Ishikawa (cell line): ENCODE results near the gene SLC17A8.

Experiments
- CEBPB ChIP-seq: IDR thresholded peaks from 2 replicates; pipeline ENCODE4 v1.6.1; 2012
- CREB1 ChIP-seq: IDR thresholded peaks from 2 replicates; pipeline ENCODE4 v1.6.1; 2012; ENCODE audit warnings: low read depth
- EGR1 ChIP-seq: IDR thresholded peaks from 2 replicates; pipeline ENCODE4 v1.6.1; 2012
- EP300 ChIP-seq: IDR thresholded peaks from 2 replicates; pipeline ENCODE4 v1.6.1; 2012; ENCODE audit warnings: borderline replicate concordance
- FOXM1 ChIP-seq: IDR thresholded peaks from 2 replicates; pipeline ENCODE4 v1.6.1; 2012; ENCODE audit warnings: low read depth, borderline replicate concordance
- NFIC ChIP-seq: IDR thresholded peaks from 2 replicates; pipeline ENCODE4 v1.6.1; 2012
- RAD21 ChIP-seq: IDR thresholded peaks from 2 replicates; pipeline ENCODE4 v1.6.1; 2012; ENCODE audit warnings: low read depth
- TAF1 ChIP-seq: IDR thresholded peaks from 2 replicates; pipeline ENCODE4 v1.6.1; 2012; ENCODE audit warnings: low read depth, mild to moderate bottlenecking
- TCF12 ChIP-seq: IDR thresholded peaks from 2 replicates; pipeline ENCODE4 v1.6.1; 2012; ENCODE audit warnings: low read depth
- TEAD4 ChIP-seq: IDR thresholded peaks from 2 replicates; pipeline ENCODE4 v1.6.1; 2012
- YY1 ChIP-seq: IDR thresholded peaks from 2 replicates; pipeline ENCODE4 v1.6.1; 2012; ENCODE audit warnings: low read depth
- ZBTB7A ChIP-seq: IDR thresholded peaks from 2 replicates; pipeline ENCODE4 v1.6.1; 2012; ENCODE audit warnings: low read depth
- TF ChIP-seq, protein P1 (sequence below): IDR thresholded peaks from 2 replicates; pipeline ENCODE4 v1.6.1; 2012
- TF ChIP-seq, protein P2 (sequence below): IDR thresholded peaks from 2 replicates; pipeline ENCODE4 v1.6.1; 2012
- TF ChIP-seq, protein P3 (sequence below): IDR thresholded peaks from 2 replicates; pipeline ENCODE4 v1.6.1; 2012; ENCODE audit warnings: low read depth, mild to moderate bottlenecking

SLC17A8 gene

DNA sequence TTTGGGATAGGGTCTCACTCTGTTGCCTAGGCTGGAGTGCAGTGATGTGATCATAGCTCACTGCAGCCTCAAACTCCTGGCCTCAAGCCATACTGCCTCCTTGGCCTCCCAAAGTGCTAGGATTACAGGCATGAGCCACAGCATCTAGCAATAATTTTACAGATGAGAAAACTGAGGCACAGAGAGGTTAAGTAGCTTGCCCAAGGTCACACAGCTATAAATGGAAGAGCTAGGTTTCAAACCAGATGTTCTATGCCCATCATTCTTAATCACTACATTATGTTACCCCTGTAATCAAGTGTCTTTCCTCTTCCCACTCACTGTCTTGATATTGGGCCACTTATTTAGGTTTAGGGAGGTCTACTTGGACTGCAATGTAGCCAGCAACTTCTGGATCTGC lies 3.6 kb downstream of the SLC17A8 start:
- TF ChIP-seq EGR1 (no peak), TAF1 (no peak), ZBTB7A (no peak), CREB1 (no peak), RAD21 (no peak), FOXM1 (no peak), EP300 (no peak), TCF12 (no peak), CEBPB (no peak), TEAD4 (no peak)
- TF ChIP-seq, protein P1, sequence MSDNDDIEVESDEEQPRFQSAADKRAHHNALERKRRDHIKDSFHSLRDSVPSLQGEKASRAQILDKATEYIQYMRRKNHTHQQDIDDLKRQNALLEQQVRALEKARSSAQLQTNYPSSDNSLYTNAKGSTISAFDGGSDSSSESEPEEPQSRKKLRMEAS, result no peak
- TF ChIP-seq, protein P2, sequence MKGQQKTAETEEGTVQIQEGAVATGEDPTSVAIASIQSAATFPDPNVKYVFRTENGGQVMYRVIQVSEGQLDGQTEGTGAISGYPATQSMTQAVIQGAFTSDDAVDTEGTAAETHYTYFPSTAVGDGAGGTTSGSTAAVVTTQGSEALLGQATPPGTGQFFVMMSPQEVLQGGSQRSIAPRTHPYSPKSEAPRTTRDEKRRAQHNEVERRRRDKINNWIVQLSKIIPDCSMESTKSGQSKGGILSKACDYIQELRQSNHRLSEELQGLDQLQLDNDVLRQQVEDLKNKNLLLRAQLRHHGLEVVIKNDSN, result no peak
- TF ChIP-seq, protein P3, sequence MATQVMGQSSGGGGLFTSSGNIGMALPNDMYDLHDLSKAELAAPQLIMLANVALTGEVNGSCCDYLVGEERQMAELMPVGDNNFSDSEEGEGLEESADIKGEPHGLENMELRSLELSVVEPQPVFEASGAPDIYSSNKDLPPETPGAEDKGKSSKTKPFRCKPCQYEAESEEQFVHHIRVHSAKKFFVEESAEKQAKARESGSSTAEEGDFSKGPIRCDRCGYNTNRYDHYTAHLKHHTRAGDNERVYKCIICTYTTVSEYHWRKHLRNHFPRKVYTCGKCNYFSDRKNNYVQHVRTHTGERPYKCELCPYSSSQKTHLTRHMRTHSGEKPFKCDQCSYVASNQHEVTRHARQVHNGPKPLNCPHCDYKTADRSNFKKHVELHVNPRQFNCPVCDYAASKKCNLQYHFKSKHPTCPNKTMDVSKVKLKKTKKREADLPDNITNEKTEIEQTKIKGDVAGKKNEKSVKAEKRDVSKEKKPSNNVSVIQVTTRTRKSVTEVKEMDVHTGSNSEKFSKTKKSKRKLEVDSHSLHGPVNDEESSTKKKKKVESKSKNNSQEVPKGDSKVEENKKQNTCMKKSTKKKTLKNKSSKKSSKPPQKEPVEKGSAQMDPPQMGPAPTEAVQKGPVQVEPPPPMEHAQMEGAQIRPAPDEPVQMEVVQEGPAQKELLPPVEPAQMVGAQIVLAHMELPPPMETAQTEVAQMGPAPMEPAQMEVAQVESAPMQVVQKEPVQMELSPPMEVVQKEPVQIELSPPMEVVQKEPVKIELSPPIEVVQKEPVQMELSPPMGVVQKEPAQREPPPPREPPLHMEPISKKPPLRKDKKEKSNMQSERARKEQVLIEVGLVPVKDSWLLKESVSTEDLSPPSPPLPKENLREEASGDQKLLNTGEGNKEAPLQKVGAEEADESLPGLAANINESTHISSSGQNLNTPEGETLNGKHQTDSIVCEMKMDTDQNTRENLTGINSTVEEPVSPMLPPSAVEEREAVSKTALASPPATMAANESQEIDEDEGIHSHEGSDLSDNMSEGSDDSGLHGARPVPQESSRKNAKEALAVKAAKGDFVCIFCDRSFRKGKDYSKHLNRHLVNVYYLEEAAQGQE, result no peak

DNA sequence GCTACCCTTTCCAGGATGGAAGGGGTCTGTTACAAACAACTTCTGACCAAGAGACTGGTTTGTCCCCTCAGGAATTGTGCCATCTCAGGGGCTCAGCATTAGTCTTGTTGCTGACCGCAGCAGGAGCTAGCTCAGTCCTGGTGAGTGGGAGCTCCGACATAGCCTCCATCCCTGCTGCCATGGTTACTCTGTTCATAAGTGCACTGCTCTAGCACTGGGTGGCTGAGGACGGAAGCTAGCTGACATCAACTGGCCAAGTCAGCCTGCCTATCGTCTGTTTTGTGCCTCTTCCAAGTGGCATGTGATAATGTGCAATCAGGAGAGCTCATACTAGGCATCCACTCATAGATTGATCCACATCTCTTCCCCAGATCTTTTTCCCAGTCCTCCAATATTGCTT lies 7.5 kb downstream of the SLC17A8 start:
- TF ChIP-seq CREB1 (no peak), FOXM1 (no peak), TAF1 (no peak), NFIC (no peak), ZBTB7A (no peak), CEBPB (no peak), TEAD4 (no peak), RAD21 (no peak), EGR1 (no peak), TCF12 (no peak), YY1 (no peak), EP300 (no peak)
- TF ChIP-seq, protein P2, result no peak
- TF ChIP-seq, protein P1, result no peak
- TF ChIP-seq, protein P3, result no peak

DNA sequence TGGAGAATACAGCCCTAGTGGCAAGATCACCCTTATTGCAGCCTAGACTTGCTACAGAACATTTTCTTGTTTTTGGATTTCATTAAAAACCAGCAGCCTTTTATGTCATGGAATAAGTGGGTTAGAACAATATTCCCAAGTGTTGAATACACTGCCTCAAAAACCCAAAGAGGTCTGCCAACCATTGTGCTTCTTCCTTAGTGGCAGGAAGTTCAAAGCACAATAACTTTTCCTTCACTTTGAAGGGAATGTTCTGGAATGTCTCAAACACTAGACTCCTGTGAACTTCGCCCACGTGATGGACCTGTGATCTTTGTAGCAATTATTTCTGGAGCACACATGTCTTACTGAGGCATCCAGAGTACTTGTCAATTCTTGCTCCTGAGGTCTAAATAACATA lies 8.5 kb downstream of the SLC17A8 start:
- TF ChIP-seq EP300, result no peak
- no peak for TF ChIP-seq NFIC

DNA sequence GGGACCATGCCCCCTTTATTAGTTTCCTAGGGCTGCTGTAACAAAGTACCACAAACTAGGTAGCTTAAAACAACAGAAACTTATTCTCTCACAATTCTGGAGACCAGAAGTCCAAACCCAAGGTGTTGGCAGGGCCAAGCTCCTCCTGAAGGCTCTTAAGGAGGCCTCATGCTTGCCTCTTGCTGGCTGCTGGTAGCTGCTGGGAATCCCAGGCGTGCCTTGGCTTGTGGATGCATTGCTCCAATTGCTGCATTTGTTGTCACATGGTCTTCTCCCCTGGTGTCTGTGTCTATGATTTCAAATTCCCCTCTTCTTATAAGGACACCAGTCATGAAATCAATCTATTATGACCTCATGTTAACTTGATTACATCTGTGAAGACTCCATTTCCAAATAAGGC lies 11.2 kb downstream of the SLC17A8 start:
- no peak for TF ChIP-seq CEBPB
- TF ChIP-seq YY1, result no peak
- TF ChIP-seq TCF12, result no peak
- no peak for TF ChIP-seq CREB1
- no peak for TF ChIP-seq NFIC
- no peak for TF ChIP-seq TEAD4
- no peak for TF ChIP-seq TAF1
- TF ChIP-seq ZBTB7A, result no peak

DNA sequence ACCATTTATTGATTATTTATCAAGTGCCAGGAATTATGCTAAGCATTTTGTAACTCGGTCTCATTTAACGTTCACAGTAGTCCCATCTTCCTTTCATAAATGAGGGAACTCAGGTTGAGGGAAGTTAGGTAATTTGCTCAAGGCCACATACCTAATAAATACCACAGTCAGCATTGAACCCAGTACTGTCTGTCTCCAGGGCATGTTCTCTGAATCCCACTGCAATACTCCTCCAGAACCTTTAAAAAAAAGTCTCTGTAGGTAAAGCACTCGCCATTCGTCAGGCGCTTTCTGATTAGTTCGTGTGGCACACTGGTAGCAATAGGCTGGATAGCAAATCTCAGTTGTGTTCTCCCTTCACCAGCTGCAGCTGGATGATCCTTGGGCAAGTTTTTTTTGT lies 14.3 kb downstream of the SLC17A8 start:
- TF ChIP-seq, protein P3, result no peak
- TF ChIP-seq CREB1 (no peak), CEBPB (no peak), YY1 (no peak), ZBTB7A (no peak)
